Stimulated activated CD8-positive, alpha-beta memory T cell treated with anti-CD3 and anti-CD28 coated beads, Interleukin-15, amount 100 ng/mL, for 1 hour (primary cell): Measurements from ENCODE around the gene ETFDH.
"Not testable (repeated sequence)": the region's sequence is repeated elsewhere in the genome, so short reads cannot be mapped to it uniquely, and the experiment has no call there.

Source experiments
- DNase-seq: peaks from one replicate; pipeline ENCODE4 v3.0.0-alpha.2; 2020; ENCODE audit warnings: low read depth

The ETFDH gene

GRCh38 chr4:158678767-158679166 lies 6.7 kb downstream of the ETFDH start:
- DNase-seq = no peak

- no peak for DNase-seq
These were observed 9.5 kb downstream of the ETFDH start for GRCh38 chr4:158681629-158682028.

GRCh38 chr4:158682066-158682465 lies 10.0 kb downstream of the ETFDH start:
- no peak for DNase-seq

- DNase-seq = no peak
These were observed 16.7 kb downstream of the ETFDH start for GRCh38 chr4:158688813-158689212.

GRCh38 chr4:158704274-158704673 lies 32.2 kb downstream of the ETFDH start:
- no peak for DNase-seq

GRCh38 chr4:158710814-158711213 lies 38.7 kb downstream of the ETFDH start:
- DNase-seq = no peak

GRCh38 chr4:158712622-158713021 lies 40.5 kb downstream of the ETFDH start:
- DNase-seq = not testable (repeated sequence)

- DNase-seq = no peak
These were observed 42.8 kb downstream of the ETFDH start for GRCh38 chr4:158714937-158715336.

- no peak for DNase-seq
These were observed 43.7 kb downstream of the ETFDH start for GRCh38 chr4:158715802-158716201.

GRCh38 chr4:158721680-158722079 lies 49.6 kb downstream of the ETFDH start:
- DNase-seq = no peak

- no peak for DNase-seq
These were observed 50.3 kb downstream of the ETFDH start for GRCh38 chr4:158722291-158722916.

GRCh38 chr4:158722917-158723793 lies 51.1 kb downstream of the ETFDH start, which contains the start of gene PPID:
PPID (minus strand) TSS chr4:158723396; CDS start chr4:158723288, 108 bp downstream.
- peak; percentile 61 for DNase-seq

GRCh38 chr4:158724637-158725036 lies 52.5 kb downstream of the ETFDH start:
- no peak for DNase-seq

- DNase-seq = no peak
These were observed 54.5 kb downstream of the ETFDH start for GRCh38 chr4:158726633-158727032.

GRCh38 chr4:158728236-158728635 lies 56.1 kb downstream of the ETFDH start:
- no peak for DNase-seq

GRCh38 chr4:158729716-158730559 lies 57.8 kb downstream of the ETFDH start:
- peak; percentile 27 for DNase-seq

- DNase-seq = no peak
These were observed 66.8 kb downstream of the ETFDH start for GRCh38 chr4:158738866-158739265.

GRCh38 chr4:158739600-158739999 lies 67.5 kb downstream of the ETFDH start:
- DNase-seq = no peak

GRCh38 chr4:158741326-158742021 lies 69.4 kb downstream of the ETFDH start:
- no peak for DNase-seq

- not testable (repeated sequence) for DNase-seq
These were observed 74.4 kb downstream of the ETFDH start for GRCh38 chr4:158746537-158746936.

- no peak for DNase-seq
These were observed 78.3 kb downstream of the ETFDH start for GRCh38 chr4:158750379-158750778.
